ENCODE data around the gene ZNF780A. TPM values are rescaled to one million over a fixed set of nuclear protein-coding genes. Genes with fewer than 3 reads are reported as not detected.

Gene ZNF780A
- total RNA-seq, 4 donors from 2014 or later: 8.8 to 21.9 (median 15.5) TPM

DNA sequence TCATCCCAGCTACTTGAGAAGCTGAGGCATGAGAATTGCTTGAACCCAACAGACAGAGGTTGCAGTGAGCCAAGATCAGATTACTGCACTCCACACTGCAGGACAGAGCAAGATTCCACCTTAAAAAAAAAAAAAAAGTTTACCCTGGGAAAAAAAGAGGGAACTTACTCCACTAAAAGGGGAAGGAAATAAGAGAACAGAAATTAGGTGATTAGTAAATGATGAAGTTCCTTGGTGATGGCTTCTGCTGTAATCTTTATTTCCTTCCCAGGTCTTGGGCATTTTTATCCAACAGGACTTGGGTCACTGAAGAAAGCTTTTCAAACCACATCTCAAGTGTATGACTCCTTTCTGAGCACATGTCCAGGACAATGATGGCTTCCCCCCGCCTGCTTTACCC lies 9.3 kb downstream of the ZNF780A start:
- no peak overlapping the region for H3K27ac ChIP-seq

DNA sequence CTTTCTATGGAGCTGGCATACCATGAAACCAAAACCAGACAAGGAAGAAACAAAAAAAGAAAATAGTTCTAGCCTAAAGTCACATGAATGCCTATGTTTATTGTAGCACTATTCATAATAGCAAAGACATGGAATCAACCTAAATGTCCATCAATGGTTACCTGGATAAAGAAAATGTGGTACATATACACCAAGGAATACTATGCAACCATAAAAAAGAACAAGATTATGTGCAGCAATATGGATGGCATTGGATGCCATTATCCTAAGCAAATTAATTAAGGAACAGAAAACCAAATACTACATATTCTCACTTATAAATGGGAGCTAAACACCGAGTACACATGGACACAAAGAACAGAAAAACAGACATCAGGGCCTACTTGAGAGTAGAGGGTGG lies 10.5 kb downstream of the ZNF780A start:
- TF ChIP-seq, protein P1, sequence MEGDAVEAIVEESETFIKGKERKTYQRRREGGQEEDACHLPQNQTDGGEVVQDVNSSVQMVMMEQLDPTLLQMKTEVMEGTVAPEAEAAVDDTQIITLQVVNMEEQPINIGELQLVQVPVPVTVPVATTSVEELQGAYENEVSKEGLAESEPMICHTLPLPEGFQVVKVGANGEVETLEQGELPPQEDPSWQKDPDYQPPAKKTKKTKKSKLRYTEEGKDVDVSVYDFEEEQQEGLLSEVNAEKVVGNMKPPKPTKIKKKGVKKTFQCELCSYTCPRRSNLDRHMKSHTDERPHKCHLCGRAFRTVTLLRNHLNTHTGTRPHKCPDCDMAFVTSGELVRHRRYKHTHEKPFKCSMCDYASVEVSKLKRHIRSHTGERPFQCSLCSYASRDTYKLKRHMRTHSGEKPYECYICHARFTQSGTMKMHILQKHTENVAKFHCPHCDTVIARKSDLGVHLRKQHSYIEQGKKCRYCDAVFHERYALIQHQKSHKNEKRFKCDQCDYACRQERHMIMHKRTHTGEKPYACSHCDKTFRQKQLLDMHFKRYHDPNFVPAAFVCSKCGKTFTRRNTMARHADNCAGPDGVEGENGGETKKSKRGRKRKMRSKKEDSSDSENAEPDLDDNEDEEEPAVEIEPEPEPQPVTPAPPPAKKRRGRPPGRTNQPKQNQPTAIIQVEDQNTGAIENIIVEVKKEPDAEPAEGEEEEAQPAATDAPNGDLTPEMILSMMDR (IDR thresholded peaks at IDR 0.05): no peak
- no peak for TF ChIP-seq POLR2A (IDR thresholded peaks at IDR 0.05)

More for the DNA sequence above, 9.3 kb downstream of the ZNF780A start:
- TF ChIP-seq POLR2A (IDR thresholded peaks at IDR 0.05): no peak
- TF ChIP-seq, protein P1 (IDR thresholded peaks at IDR 0.05): no peak
- H3K27me3 ChIP-seq: no peaks in the 10 kb centered on the region
- no peaks in the 10 kb centered on the region for H3K4me1 ChIP-seq
- peaks cover 0 to 71% (median 3%) of the 10 kb centered on the region in 3 donors for H3K36me3 ChIP-seq
- H3K4me3 ChIP-seq: no peak overlapping the region
- no peak for DNase-seq
- H3K9me3 ChIP-seq: peaks cover 0 to 4% (median 0%) of the 10 kb centered on the region in 4 donors

DNA sequence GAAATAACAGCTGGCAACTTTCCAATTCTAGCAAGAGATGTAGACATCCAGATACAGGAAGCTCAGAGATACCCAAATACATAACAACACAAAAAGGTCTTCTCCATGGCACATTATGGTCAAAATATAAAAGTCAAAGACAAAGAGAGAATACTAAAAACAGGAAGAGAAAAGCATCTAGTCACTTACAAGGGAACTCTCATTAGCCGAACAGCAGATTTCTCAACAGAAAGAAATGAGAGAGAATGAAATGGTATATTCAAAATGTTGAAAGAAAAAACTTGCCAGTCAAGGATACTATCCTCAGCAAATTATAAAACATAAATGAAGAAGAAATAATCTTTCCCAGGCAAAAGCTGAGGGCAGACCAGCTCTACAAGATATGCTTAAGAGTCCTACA lies 12.4 kb downstream of the ZNF780A start:
- TF ChIP-seq, protein P1 (IDR thresholded peaks at IDR 0.05): no peak
- no peak for TF ChIP-seq POLR2A (IDR thresholded peaks at IDR 0.05)

More for the DNA sequence above, 10.5 kb downstream of the ZNF780A start:
- Histone ChIP-seq H3K36me3 (peaks cover 0 to 82% (median 6%) of the 10 kb centered on the region in 3 donors), H3K4me1 (no peaks in the 10 kb centered on the region), H3K4me3 (no peak overlapping the region), H3K27me3 (no peaks in the 10 kb centered on the region), H3K27ac (no peak overlapping the region), H3K9me3 (peaks cover 0 to 10% (median 3%) of the 10 kb centered on the region in 4 donors)
- DNase-seq: no peak

DNA sequence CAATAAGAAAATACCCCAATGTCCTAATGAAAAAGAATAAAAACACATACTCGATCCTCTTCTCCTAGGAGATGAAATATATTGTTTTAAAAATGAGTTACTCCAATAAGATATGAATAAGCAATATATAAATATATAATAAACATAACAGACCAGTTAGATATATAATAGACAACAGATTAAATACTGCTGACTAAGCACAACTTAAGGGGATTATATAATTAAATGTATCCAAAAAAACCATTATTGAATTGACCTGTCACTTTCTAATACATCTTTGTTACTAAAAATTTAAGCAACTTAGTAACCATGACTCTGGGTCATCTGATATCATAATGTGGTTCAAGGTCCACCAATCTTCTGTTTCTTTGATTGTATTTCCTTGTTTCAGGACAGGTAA lies 20.7 kb downstream of the ZNF780A start:
- Histone ChIP-seq H3K9me3 (peaks cover 0 to 10% (median 2%) of the 10 kb centered on the region in 4 donors), H3K36me3 (peaks cover 0 to 15% (median 4%) of the 10 kb centered on the region in 3 donors), H3K4me3 (no peak overlapping the region), H3K4me1 (no peaks in the 10 kb centered on the region), H3K27me3 (no peaks in the 10 kb centered on the region), H3K27ac (no peak overlapping the region)
- TF ChIP-seq, protein P1 (IDR thresholded peaks at IDR 0.05): no peak
- TF ChIP-seq POLR2A (IDR thresholded peaks at IDR 0.05): no peak
- no peak for DNase-seq

More for the DNA sequence above, 12.4 kb downstream of the ZNF780A start:
- Histone ChIP-seq H3K4me1 (no peaks in the 10 kb centered on the region), H3K27me3 (no peaks in the 10 kb centered on the region), H3K9me3 (peaks cover 0 to 22% (median 6%) of the 10 kb centered on the region in 4 donors), H3K27ac (no peak overlapping the region), H3K36me3 (peaks cover 0 to 85% (median 10%) of the 10 kb centered on the region in 3 donors), H3K4me3 (no peak overlapping the region)
- DNase-seq: no peak

DNA sequence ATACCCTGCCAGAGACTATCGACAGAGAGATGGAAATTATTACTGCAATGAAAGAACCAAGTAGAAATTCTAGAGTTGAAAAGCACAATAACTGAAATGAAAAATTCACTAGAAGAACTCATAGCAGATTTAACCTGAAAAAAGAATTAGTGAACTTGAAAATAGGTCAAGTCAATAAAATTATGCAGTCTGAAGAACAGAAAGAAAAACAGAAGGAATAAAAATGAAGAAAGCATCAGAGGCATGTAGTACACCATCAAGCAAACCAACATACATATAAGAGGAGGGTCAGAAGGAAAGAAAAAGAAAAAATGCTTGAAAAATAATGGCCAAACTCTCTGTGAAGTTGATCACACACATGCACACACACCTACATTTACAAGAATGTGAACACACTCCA lies 31.1 kb downstream of the ZNF780A start:
- H3K36me3 ChIP-seq: no peaks in the 10 kb centered on the region
- H3K4me3 ChIP-seq: no peak overlapping the region
- peaks cover 0 to 10% (median 0%) of the 10 kb centered on the region in 4 donors for H3K9me3 ChIP-seq

More for the DNA sequence above, 31.1 kb downstream of the ZNF780A start:
- Histone ChIP-seq H3K27ac (no peak overlapping the region), H3K27me3 (no peaks in the 10 kb centered on the region), H3K4me1 (peaks cover 0 to 8% (median 3%) of the 10 kb centered on the region in 4 donors)
- no peak for TF ChIP-seq POLR2A (IDR thresholded peaks at IDR 0.05)
- TF ChIP-seq, protein P1 (IDR thresholded peaks at IDR 0.05): no peak
- DNase-seq: no peak
